ENCODE results near the gene PALM.

GRCh38 chr19:784541-784940 is 75.8 kb downstream of the PALM start:
- no peak for TF ChIP-seq CTCF (conservative IDR thresholded peaks at IDR 0.05; ENCODE audit: low read depth, low read length)
- no peak for TF ChIP-seq EZH2 (IDR thresholded peaks at IDR 0.05; ENCODE audit: borderline replicate concordance, low read depth, low read length, poor library complexity, severe bottlenecking)
